HG03354 (cell line): ENCODE measurements around the gene SULT4A1.
"Not testable (repeated sequence)": the region's sequence is repeated elsewhere in the genome, so short reads cannot be mapped to it uniquely, and the experiment has no call there.

Experiments used
- ATAC-seq: cut with Tn5 transposase; IDR thresholded peaks from one replicate; pipeline ENCODE4 v1.9.1; 2021; ENCODE audit warnings: mild to moderate bottlenecking; ENCODE audit not compliant: unreplicated experiment, poor library complexity, severe bottlenecking

The SULT4A1 gene

GRCh38 chr22:43862074-43862881 lies at the start of gene SULT4A1:
TSS of gene SULT4A1 (minus strand) at chr22:43862513. CDS start at chr22:43862382, 131 bp downstream.
- ATAC-seq: no peak

GRCh38 chr22:43911351-43911750 lies 49.0 kb upstream of the SULT4A1 start:
- no peak for ATAC-seq

GRCh38 chr22:43910178-43910695 lies 47.9 kb upstream of the SULT4A1 start:
- no peak for ATAC-seq

GRCh38 chr22:43909708-43910107 lies 47.4 kb upstream of the SULT4A1 start:
- ATAC-seq: no peak

GRCh38 chr22:43905681-43906080 lies 43.4 kb upstream of the SULT4A1 start:
- no peak for ATAC-seq

GRCh38 chr22:43904412-43904811 lies 42.1 kb upstream of the SULT4A1 start:
- not testable (repeated sequence) for ATAC-seq

- not testable (repeated sequence) for ATAC-seq
Measured at GRCh38 chr22:43903033-43903432, 40.7 kb upstream of the SULT4A1 start.

GRCh38 chr22:43901976-43902643 lies 39.8 kb upstream of the SULT4A1 start:
- no peak for ATAC-seq

GRCh38 chr22:43900206-43900605 lies 37.9 kb upstream of the SULT4A1 start:
- ATAC-seq: no peak

GRCh38 chr22:43897751-43898261 lies 35.5 kb upstream of the SULT4A1 start:
- no peak for ATAC-seq

GRCh38 chr22:43895986-43896645 lies 33.8 kb upstream of the SULT4A1 start:
- no peak for ATAC-seq

GRCh38 chr22:43894122-43894521 lies 31.8 kb upstream of the SULT4A1 start:
- no peak for ATAC-seq

GRCh38 chr22:43893266-43893665 lies 31.0 kb upstream of the SULT4A1 start:
- ATAC-seq: no peak

- ATAC-seq: no peak
Measured at GRCh38 chr22:43892183-43892894, 30.0 kb upstream of the SULT4A1 start.

GRCh38 chr22:43891360-43892182 lies 29.3 kb upstream of the SULT4A1 start, which contains the start of gene PNPLA5:
TSS of gene PNPLA5 (minus strand) at chr22:43892013. CDS start at chr22:43891880, 133 bp downstream.
- no peak for ATAC-seq

- ATAC-seq: no peak
Measured at GRCh38 chr22:43890901-43891331, 28.6 kb upstream of the SULT4A1 start.

GRCh38 chr22:43889860-43890253 lies 27.5 kb upstream of the SULT4A1 start:
- ATAC-seq: no peak

GRCh38 chr22:43889201-43889859 lies 27.0 kb upstream of the SULT4A1 start:
- ATAC-seq: no peak
